ENCODE data around the gene IER5.
"Not testable (repeated sequence)": the region's sequence is repeated elsewhere in the genome, so short reads cannot be mapped to it uniquely, and the experiment has no call there.

The IER5 gene

DNA sequence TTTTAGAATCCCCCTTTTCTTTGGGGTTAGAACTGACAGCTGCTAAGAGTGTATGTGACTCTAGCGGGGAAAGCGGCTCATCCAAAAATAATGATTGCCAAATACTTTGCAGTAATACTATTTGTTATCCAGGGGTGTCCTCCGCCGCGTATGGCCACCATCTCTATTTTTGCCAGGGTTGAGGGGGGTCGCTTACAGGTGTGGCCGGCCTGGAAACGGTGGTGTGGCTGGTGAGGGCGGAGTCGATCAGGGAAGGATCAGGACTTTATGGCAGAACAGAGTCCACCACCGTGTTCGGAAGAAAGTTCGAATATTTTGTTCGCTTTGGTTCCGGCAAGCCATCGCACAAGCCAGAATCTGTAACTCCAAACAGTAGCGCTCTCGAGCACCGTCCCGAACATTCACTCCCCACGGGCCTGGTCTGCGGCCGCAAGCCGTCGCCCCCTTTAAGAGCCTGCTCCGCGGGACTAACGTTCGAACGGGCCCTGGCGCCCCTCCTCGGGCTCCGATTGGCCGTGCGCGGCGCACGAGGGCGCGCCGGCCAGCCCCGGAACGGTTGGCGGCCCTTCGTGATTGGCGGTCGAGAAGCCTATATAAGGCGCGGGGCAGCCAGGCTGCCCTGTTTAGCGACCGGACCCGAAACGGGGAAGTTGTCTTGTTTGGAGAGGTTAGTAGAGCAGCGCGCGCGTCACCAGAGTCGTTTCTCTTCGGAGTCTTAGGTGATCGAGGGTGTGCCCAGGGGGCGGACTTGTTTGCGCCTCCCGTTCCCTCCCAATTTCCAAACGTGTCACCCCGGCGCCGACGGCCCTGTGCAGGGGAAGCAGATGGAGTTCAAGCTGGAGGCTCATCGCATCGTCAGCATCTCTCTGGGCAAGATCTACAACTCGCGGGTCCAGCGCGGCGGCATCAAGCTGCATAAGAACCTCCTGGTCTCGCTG is at the start of gene IER5:
IER5 (plus strand) TSS at position 622 of the 938 bp plus-strand sequence; CDS start at position 825, 203 bp downstream.
- peak; percentile 96 for DNase-seq

DNA sequence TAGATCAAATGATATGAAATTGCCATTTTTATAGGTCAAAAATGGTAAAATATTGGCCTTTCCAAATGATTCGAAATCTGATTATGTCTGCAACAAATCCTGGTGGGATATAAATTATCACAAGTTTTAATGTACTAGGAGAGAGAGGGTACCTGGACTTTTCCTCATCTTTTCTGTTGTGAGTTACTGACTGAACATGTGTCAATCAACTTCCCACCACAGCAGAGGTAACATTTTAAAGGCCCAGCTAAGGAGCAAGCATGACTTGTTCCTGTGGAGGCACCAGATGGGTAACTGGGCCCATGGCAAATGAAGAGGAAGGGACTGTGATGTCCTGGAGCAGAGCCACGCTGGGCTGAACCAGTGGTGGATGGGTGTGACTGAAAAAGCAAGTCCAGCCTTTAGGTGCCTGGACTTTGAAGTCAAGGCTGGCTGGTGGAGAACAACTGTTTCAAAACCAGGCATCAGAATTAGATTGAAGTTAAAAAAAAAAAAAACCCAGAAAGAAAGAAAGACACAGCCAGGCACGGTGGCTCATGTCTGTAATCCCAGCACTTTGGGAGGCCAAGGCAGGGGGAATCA is 48.1 kb upstream of the IER5 start:
- DNase-seq = no peak

DNA sequence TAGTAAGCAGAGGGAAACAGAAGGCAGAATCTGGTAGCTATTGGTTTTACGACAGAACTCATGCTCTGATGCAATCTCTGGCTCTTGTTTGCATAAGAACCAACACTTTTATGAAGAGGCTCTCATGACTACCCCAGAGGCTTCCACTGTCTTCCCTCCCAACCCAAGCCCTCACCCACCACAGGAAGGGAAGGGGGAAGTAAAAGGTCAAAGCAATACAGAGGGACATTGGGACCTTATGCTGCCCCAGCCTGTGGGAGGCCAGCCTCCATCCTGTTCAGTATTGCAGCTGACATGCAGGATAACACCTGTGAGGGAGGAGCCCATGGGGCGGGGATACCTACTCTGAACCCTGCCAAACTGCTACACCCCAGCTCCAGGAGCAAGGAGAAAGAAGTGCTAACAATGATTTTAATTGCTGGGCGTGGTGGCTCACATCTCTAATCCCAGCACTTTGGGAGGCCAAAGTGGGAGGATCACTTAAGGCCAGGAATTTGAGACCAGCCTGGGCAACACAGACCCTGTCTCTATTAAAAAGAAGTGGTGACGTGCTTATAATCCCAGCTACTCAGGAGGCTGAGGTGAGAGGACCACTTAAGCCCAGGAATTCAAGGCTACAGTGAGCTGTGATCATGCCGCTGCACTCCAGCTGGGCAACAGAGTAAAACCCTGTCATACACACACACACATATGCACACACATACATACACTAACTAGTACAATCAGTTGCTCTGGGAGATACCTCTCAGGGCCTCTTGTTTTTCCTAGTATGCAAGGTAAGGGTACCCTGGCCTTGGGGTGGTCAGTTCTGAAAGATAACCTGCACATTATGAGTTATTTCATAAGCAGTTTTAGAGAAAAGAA is 45.2 kb upstream of the IER5 start:
- no peak for DNase-seq

DNA sequence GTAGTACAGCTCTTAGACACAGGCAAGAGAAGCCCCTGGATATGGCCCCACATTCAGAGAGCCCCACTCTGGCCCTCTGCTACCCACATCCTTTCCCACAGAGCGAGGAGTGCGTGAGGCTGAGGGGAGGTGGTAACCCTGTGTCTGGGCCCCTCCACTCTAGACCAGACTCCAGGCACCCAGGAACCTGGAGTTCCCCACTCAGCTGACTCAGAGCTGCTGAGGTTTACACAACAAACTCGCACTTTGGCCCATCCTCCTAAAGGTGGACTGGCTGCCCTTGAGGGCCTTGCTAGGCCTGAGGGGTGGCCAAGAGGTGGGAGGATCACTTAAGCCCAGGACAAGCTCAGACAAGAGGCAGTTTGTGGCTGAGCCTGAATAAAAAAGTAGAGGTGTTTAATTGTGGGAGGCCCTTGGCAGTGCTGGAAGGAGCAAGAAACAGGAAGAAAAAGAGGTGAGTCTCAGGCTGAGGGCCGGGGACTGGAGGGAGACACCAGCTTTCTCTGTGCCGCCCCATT is 44.0 kb upstream of the IER5 start:
- peak; percentile 59 for DNase-seq

DNA sequence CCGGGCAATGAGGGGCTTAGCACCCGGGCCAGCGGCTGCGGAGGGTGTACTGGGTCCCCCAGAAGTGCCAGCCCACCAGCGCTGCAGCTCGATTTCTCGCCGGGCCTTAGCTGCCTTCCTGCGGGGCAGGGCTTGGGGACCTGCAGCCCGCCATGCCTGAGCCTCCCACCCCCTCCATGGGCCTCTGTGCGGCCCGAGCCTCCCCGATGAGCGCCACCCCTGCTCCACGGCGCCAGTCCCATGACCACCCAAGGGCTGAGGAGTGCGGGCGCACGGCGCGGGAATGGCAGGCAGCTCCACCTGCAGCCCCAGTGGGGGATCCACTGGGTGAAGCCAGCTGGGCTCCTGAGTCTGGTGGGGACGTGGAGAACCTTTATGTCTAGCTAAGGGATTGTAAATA is 42.6 kb upstream of the IER5 start:
- not testable (repeated sequence) for DNase-seq

DNA sequence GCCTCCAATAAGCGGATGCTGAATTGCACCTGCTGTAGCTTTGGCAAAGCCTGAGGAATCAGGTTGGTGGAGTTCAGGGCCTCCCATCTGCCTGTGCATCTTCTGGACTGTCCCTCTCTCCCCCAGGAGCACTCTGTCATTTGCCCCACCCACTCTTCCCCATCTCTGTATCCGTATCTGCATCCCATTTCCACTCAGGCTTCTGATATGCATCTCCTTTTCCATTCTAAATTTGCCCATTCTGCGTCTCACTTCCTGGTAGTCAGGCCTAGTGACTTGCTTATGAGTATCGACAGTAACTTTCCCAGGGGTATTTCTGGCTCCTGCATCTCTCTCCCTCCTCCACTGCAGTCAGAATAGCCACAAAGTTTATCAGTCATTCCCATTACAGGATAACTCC is 39.1 kb upstream of the IER5 start:
- no peak for DNase-seq

DNA sequence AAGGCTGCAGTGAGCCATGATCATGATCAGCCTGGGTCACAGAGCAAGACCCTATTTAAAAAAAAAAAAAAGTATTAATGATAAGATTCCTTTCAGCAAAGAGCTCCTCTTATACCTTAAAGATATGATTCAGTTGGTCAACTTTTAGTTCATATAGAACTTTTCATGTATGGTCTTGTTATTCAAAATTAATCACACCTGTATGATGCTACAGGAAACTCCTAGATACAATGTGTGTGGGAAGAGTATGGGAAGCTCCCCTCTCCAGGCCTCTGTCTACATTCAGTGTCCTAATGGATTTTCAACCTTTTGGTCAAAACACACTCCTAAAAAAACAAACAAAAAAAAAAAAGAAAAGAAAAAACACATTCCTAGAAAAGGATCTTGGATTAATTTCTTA is 37.6 kb upstream of the IER5 start:
- no peak for DNase-seq

DNA sequence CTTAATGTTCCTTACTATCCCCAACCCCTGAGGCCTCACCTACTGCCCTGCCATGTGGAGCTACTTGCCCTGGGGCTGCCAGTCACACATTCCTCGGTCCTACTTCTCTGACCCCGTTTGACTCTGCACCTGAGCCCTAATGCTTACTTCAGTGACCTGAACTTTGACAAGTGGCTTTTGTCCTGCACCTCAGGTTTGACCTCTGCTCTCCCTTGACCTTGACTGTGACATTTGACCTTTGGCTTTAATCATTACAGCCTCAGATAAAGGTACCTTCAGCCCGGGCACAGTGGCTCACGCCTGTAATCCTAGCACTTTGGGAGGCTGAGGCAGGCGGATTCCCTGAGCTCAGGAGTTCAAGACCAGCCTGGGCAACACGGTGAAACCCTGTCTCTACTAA is 31.9 kb upstream of the IER5 start:
- DNase-seq = no peak

DNA sequence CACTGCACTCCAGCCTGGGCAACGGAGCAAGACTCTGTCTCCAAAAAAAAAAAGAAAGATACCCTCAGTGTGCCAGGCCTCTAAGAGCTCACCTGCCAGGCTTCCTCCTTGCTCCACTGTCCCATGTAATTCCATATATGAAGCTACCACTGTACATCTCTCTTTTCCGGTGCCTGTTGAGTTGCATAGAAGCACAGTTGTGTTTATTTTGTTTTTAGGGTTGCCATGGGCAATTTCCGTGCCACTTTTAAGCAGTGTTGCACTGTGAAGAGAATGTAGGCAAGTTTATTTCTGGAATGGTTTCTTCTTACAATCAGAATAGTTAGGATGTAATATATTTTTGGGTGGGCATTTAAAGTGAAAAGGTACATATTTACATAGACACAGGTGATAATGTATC is 31.4 kb upstream of the IER5 start:
- no peak for DNase-seq

DNA sequence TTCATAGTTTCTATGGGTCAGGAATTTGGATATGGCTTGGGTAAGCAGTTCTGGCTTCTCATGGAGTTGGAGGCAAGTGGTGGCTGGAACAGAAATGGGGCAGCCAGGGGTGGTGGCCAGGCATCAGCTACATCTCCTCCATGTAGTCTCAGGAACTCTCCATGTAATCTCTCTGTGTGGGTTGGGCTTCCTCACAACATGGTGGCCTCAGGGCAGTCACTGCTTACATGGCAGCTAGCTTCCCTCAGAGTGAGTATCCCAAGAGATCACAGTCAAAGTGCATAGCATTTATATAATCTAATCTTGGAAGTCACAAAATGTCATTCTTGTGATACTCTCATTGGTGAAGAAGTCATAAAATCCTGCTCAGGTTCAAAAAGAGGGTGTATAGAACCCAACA is 29.1 kb upstream of the IER5 start:
- DNase-seq = no peak

DNA sequence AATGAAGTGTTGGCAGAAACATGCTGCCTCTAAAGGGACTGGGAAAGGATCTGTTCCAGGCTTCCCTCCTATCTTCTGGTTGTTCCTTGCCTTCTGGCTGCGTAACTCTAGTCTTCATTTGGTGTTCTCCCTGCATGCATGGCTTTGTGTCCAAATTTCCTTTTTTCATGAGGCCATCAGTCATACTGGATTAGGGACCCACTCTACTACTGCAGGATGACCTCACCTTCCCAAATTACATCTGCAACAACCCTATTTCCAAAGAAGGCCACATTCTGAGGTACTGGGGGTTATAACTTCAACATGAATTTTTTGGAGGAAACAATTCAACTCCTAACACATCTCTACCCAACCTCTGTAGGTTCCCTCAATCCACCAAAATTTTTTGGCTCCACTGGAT is 28.4 kb upstream of the IER5 start:
- DNase-seq = no peak

DNA sequence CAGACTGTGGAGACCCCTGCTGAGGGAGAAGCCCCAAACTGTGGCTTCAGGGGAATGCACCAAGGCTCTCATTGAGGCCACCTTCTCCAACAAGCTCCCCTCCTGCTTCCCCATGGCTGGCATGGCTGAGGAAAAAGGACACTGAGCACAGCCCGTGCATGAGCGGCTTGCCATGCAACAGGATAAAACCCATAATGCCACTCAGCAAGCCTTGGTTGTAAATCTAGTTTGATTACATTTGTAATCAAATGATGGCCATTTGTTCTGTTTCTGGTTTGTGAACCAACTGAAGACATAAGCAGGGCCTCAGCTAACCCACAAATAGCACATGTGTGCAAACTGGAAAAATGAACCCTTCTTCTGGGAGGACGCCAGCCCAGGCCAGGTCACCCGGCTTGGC is 27.6 kb upstream of the IER5 start:
- DNase-seq = not testable (repeated sequence)

DNA sequence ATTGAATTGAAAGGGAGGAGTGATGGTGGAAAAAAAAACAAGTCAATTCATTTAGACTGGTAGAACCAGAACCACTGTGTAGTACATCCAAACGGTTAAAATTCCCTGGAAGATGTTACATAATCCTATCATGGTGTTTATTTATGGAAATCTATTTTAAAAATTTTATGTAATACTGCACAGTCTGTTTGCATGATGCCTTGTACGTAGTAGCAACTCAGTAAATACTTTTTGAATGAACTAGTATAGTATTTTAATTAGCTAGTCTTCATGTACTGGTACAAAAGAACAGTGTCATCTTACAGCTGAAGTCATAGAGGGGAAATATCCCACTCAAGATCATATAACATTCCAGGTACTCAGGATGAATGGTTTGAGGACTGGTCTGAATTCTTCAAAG is 27.0 kb upstream of the IER5 start:
- no peak for DNase-seq

DNA sequence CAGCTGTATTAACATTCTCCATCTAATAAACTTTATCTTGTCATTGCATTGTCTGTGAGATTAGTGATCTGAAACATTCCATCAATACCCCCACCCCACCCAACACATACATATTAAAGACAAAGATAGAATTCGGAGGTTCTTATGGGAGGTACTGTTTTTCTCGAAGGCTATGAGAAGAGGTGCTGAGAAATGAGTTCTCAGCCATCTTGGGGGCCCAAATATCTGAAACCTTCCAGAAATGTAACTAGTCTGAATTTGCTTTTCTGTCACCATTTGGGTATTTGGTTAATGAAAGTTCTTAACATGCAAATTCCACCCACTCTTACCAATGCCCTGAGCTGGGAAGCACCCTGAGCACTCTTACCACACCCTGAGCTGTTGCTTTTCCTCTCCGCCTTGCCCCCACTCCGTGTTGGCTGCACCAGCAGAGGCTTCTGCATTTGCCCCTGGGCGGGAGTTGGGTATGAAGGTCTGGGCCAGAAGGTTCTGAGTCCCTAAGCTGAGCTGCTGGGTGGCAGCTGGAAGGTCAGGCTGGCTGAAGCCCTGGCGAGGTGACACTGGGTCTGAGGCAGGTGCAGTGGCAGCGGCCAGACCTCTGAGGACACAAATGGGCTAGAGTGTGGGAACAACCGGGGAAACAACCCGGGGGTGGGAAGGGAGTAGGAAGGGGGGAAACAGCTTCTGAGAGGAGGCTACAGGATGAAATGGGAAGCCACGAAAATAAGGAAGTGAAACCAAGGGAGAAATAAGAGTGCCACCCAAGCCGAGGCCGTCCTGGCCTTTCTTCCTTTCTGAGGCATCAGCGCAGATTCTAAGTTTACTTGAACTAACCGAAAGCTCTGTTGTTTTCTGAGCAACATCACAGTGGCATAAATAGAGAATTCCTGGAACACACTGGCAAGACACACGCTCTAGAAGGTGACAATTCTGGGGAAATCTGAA is 26.3 kb upstream of the IER5 start:
- peak; percentile 18 for DNase-seq

DNA sequence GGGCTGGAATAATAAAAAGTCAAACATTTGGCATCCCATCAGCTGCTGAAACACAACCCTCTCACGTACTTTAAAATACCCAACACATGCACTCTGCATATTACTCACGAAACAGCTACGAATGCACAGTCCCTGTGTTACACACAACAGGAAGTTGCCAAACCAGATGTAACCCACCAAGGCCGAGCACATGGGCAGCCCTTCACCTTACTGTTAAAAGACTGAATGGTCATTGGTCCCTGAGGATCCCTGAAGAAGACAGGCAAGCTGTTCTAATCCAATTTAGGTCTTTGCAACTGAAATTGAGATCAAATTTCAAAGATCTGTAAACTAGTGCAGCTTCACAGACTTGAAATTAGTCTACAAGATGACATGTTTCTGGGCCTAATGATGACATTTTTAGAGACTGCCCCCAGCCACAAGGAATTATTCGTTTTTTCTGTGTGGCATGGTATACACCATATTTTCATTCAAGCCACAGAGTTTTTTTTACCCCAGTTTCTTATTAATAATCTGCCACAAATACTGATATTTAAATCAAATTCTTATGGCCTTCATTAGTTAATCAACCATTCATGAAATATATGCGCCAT is 25.6 kb upstream of the IER5 start:
- peak; percentile 39 for DNase-seq

DNA sequence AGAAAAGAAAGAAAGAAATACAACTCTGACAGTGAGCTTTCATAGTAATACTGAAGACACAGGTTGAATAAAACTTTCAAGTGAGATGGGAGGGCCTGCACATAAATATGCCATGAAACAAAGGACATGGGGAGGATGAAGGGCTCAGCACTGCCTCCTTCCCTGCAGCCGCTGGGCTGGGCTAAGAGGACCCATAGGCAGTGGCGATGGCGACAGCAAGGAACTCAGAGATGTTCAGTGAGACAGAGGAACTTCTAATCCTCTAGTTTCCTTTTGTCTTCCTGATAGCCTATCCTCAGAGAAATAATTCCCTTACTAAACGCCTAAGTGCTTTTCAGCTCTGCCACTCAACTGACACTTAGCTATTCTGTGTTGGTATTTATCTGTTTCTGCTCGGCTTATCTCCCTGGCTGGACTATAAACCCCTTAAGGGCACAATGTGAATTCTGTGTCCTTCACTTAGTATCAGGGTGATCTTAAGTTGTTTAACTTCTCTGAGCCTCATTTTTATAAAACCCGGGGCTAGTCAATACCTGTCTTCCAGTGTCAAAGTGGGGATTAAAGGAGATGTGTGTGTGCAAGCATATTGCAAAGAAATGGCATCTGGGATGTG is 24.4 kb upstream of the IER5 start:
- no peak for DNase-seq

DNA sequence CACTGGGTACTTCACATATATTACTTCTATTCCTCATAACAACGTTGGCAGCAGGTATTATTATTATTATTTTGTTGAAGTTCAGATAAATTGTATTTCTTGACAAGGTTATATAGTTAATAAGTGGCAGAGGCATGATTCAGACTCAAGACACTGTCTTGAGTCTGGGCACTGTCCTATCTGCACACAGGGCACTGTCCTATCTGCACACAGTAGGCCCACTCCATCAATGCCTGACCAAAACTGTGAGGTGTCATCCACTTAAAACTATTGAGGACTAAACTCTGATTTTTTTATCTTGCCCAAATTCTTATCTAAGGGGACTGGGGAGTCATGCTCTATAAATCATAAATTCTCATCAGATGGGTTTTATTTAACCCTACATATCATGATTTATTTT is 23.8 kb upstream of the IER5 start:
- DNase-seq = no peak

DNA sequence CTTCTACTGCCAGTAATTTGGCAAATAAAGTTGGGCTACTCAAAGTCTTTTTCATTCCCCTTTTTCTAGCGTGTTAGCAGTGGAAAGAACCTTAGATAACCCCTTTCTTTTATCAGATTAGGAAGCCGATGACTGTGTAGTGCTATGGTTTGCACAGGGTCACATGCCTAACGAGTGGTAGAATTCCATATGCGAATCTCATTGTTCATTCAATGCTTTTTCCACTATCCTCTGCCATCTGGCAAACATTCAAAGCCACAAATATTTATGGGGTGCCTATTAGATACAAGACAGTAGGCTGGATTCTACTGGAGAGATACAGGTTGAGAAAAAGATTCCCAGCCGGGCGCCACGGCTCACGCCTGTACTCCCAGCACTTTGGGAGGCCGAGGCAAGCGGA is 14.9 kb upstream of the IER5 start:
- DNase-seq = no peak

DNA sequence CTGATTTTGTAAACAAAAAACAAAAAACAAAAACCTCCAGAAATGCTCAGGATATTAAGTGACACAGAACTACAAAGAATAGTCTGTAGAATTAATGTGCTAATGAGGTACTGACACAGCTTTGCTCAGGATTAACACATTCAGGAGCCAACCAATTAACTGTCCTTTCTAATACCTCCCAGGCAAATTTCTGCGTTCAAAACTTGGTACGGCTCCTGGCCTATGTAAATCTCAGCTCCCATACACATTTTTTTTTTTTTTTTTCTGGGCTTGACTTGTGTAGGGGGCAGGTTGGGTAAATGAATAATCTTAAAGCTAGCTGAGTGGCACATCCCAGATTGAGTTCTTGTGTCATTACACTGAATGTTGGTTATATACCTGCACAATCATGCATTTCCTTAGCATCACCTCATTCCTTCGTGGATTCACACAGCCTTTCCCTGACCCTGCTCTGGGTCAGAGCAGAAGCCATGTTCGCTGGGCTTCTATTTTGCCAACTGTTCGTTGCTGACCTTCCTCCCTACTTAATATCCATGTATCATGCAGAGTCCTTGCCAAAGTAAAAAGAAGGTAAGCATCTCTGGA is 12.6 kb upstream of the IER5 start:
- DNase-seq = no peak

DNA sequence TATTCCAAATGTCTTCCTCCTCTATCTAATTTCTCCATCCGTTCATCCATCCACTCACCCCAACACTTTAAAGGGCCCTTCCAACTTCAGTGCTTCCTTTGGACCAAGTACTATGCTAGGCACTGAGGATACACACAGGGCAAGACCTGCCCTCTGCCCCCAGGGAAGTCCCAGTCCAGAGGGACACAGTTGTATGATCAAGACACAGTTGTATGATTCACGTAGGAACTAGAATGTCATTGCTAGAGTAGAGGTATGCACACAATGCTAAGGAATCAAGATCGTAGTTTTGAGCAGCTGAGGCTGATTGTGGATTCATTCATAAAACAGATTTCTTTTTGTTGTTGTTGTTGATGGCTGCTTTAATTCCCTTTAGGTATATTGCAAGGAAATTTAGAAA is 11.6 kb upstream of the IER5 start:
- DNase-seq = no peak

Measured in stimulated activated CD4-positive, alpha-beta T cell treated with anti-CD3 and anti-CD28 coated beads, Interleukin-1b, Interleukin-23, amount 100 ng/mL, for 48 hours (primary cell).